ENCODE results near the gene CPB1. TPM values are rescaled to one million over a fixed set of nuclear protein-coding genes. Genes with fewer than 3 reads are reported as not detected.
"Not testable (repeated sequence)": the region's sequence is repeated elsewhere in the genome, so short reads cannot be mapped to it uniquely, and the experiment has no call there.

CPB1 gene
- 0.90 TPM for polyA plus RNA-seq (ENCODE audit: insufficient read length)

DNA sequence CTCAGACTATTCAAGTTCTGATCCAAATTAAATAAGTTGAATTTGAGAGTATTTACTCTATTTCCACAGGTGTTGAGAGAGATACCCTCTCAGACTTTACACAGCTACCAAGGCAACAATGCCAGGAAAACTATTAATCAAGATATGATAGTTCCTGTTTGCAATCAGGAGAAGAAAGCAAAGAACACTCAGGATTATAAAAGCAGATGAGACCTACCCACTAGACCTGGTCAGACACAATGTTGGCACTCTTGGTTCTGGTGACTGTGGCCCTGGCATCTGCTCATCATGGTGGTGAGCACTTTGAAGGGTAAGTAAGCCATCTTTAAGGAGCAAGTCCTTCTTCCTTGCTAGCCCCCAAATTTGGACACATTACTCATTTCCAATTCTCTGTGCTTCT, at the start of gene CPB1:
Gene CPB1, plus strand, starts transcription at position 227 of the 400 bp plus-strand sequence. Its CDS starts 13 bp downstream, at position 240.
- no peak for DNase-seq

DNA sequence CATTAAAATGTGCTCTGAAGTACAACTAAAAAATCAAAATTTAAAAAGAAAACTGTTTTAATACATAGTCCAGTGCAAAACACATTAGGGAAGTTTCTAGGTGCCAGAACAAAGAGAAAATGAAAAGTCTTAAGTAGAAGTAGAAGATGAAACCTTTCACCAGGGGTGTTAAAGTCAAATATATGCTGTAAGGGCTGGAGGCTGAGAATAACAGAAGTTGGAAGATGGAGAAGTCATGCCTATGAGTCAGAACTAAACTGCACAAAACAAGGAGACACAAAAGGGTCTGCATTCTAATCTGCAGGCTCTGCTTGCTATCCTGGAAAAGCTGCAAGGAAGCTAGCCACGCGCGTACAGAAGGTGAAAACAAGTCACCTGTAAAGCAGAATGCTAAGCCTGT, 48.7 kb upstream of the CPB1 start:
- DNase-seq = no peak

DNA sequence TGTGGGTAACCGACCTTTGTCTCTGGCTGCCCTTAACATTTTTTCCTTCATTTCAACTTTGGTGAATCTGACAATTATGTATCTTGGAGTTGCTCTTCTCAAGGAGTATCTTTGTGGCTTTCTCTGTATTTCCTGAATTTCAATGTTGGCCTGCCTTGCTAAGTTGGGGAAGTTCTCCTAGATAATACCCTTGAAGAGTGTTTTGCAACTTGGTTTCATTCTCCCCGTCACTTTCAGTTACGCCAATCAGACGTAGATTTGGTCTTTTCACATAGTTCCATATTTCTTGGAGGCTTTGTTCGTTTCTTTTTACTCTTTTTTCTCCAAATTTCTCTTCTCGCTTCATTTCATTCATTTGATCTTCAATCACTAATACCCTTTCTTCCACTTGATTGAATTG, 42.6 kb upstream of the CPB1 start:
- DNase-seq = not testable (repeated sequence)

DNA sequence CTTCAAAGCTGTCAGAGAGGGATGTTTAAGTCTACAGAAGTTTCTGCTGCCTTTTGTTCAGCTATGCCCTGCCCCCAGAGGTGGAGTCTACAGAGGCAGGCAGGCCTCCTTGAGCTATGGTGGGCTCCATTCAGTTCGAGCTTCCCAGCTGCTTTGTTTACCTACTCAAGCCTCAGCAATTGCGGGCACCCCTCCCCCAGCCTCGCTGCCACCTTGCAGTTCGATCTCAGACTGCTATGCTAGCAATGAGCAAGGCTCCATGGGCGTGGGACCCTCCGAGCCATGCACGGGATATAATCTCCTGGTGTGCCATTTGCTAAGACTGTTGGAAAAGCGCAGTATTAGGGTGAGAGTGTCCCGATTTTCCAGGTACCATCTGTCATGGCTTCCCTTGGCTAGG, 41.5 kb upstream of the CPB1 start:
- not testable (repeated sequence) for DNase-seq

DNA sequence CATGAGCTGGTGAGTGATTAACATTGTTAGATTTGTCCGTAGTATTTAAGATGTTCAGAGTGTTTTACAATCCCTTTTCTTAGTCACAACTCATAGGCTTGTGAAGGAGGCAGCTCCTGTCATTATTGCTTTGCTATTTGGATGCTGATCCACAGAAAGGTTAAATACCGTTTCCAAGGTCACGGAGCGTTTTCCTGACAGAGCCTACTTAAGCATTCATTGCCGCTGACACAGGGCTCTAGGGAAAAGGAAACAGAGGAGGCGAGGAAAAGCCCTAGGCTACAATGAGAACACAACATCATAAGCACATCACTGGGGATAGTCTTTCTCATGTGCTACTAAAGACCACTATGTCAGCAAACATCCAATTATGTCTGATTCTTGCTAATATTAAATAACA, 38.5 kb upstream of the CPB1 start:
- no peak for DNase-seq

DNA sequence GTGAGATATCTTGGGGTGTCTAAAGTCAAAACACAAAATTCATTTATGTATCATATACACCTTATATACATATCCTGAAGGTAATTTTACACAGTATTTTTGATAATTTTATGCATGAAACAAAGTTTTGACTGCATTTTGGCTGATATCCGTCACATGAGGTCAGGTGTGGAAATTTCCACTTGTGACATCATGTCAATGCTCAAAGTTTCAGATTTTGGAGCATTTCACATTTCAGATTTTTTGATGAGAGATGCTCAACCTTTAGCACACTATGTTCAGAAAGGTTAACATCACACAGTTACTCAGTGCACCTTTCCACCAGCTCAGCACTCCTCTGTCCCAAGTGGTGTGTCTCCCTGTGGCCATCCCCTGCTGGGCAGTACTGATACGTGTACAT, 37.7 kb upstream of the CPB1 start:
- DNase-seq = no peak

DNA sequence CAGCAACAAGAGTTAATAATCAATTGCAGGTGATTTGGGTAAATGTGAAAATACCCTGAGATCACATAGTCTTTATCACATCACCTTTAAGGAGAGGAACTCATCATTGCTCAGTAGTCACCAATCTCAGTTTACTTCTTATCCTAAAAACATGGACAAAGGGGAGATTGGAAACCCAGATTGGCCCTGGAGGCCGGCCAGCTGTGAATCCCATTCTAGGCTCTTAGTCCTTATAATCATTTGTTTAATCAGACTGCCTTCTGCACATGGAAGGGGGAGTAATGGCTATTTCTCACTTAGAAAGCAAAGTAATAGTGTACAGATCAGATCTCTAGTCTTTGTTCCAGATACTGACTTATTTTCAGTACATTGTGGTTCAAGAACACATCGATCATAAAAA, 37.2 kb upstream of the CPB1 start:
- peak; percentile 23 for DNase-seq

DNA sequence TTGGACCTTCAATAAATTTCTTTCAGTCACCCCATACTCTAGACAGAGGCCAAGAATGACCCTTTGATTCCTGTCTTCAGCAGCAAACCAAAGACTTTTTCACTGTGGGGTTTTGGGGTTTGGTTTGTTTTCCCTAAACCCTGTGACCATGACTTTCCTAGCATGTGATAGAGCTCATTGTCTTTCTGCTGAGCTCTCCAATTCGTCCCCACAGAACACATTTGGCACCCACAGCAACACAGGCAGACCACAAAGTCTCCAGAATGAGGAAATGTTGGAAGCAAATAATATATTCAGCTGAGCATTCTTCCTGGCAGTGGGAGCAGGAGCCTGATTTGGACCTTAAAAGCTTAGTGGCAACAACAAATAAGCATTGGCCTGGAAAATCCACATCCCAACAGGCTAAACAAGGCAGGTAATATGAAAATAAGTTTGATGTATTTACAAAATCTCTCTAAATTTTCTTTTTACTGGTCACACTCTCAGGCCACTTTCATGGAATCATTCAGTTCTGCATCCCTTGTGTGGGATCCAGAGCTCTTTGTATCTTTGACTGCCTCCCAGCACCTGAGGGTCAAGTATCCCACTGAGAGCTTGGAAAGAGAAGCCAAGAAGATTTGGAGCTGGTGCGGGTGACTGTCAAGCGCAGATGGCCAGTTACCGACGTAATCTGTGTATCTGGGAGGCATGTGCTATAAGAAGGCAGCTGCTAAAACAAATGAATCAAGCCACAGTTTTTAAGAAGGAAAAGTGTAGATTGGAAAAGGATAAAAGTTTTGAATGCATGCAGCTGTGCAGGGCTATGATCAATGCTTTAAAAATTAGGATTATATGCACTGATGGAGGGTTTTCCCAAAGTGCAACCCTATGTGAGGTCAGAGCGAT, 36.5 kb upstream of the CPB1 start:
- DNase-seq = peak; percentile 88

DNA sequence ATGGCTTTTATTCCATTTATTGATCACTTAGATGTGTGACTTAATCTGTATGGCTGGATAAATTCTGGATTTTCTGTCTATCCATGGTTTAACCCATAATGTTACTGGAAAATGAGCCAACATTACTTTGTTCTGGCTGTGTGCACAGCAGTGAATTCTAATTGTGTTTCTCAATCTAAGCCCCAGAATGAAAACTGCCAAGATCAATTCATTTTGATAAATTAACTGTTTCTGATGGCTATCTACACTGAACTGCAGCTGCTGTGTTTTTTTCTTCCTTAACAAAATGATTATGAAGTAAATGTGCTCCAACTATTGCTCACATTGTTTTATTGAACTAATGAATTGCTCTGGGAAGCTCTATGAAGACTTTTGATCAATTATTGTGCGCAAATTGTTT, 35.7 kb upstream of the CPB1 start:
- DNase-seq = peak; percentile 18

DNA sequence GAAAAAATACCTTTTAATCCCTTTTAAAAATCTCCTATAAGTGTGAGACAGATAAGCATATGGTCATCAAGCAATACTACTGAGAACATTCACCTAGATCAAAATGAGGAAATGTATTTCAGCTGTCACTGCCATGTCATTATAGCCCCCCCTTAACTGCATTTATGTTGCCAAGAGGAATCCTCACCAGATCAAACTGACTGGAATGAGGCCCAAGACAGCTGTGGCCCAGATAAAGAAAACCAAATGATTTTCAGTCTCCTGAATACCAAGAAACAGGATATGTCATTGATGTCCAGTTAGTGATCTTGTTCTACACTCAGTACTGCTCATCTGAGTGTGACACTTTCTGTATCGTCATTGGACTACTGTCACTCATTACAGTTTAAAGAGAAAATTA, 35.1 kb upstream of the CPB1 start:
- DNase-seq = no peak

DNA sequence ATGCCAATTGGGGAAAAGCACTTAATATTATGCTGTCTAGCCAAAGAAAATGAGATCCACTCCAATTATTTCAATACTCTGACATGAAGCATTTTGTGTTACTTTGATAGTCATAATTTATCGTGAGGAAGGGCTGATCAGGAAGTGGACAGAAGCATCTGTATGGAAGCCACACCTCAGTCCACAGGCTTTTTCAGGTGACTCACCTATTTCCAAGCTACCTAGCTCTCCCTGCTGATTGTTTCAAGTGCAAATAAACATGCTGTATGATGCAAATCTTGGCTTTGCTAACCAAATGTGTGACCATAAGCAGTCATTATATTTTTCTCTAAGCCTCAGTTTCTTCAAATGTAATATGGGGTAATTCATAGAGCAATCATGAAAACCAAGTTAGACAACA, 30.8 kb upstream of the CPB1 start:
- DNase-seq = no peak

DNA sequence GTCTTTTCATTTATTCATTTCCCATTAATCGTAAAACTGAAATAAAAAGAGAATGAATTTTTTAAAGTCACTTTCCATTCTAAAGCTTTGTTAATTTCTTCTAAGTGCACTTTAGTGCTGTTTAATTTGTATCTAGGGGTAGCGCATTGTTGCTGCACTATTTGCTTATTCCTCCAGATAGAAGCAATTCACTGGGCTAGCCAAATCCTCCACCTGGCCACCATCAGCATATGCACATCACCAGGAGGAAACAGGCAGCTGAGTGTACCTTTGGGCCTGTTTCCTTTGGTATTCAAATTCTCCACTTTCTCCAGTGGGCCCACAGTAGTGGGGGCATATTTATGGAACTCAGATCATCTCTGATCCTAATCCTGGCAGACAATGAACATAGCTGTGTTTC, 29.8 kb upstream of the CPB1 start:
- DNase-seq = no peak

DNA sequence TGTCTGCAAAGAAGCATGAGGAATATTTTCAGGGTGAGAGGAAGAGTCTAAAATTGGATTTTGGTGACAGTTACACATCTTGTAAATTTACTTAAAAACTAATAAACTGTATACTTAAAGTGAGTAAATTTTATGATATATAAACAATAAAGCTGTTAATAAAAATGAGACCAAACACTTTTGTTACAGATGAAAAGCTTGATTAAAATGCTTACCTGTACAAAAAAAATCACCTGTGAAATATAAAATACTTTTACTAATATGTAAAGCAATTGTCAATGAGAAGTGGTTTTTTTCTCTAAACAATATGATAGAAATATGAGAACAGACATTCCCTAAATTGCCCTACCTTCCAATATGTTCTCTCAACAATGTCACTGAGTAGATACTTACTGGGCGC, 27.2 kb upstream of the CPB1 start:
- DNase-seq = no peak

DNA sequence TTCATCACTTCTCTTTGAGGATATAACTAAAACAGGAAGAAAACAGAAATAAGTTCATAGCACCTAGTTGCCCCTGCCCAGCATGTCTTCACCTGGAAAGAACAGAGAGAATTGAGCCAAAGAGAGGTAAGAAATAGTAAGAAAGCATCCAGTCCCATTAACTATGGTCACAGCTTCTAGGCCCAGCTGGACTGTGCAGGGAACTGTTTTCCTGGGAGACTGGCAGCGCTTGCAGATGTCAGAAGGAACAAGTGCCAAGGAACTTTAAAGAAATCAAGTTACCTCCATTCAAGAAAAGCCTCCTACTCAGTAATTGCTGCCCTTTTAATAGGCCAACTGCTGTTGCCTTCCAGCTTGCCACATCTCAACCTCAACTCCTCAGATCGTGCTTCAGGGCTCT, 17.8 kb upstream of the CPB1 start:
- no peak for DNase-seq

DNA sequence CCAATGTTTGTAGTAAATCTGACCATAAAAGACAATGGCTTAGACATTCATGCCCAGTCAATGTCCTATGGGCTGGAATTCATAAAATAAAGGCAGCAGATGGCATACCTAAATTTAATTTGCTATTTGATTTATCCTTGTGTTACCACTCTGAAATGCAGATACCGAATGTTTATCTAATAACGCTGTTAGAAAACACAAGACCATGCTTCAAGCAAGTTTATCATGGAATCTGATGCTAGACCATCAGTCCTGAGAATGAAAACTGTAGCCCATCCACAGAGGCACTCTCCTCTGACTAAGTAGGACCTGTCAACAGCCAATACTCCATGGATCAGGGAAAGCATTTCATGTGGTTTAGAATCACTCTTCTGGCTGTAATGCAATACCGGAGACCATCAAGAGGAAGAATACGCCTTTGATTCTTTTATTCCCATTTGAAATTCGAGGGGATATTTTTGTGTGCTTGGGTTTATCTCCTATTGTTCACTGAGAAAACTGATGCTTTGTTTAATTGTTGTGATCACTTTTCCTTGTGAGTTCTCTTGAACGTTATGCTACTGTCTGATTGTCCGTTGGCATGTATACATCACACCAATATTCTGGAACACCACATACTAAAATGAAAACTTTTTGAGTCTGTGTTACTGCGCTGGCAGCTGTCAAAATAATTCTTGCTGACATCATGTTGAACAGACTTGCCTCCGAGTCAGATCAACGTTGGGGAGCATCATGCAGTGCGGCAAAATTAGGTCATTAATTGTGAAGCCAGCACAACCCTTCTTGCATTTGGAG, 12.1 kb upstream of the CPB1 start:
- DNase-seq = no peak

DNA sequence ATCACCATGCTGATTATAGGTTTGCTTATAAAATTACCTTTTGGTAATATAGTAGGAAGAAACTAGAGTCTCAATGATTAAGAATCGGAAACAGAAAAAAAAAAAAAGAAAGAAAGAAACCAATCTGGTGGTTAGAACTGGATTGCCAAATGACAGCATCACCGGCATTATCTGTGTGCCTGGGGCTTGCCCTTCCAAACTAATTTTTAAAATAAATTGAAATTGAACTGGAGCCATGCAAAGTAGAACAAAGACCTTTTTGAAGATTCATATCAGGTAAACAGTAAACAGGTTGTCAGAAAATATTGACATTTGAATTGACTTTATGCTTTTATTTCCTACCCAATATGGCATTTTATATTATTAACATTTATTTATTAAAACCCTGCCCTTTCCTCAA, 11.2 kb upstream of the CPB1 start:
- DNase-seq = no peak

DNA sequence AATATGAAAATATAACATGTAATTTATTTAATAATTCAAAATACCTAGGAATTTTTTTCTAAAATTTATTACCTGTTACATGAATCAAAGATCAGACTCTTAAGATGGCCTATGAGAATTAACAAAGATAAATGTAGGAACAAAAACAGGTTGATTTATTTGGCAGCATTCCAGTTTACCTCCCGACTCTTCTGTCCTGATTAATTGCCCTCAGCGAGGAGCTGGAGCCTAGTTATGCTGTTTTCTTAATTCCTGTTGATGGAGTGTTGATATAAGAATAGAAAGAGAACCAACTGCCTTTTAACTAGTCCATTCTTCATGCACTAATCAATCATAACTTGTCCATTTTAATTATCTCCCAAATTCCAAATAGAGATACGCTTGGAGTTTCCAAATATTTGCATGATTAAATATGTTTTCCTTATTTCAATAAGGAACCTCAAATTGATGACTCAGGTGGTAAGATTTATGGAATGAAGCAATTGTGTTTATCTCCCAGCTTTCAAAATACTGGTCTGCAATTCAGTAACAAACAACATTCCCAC, 10.6 kb upstream of the CPB1 start:
- DNase-seq = no peak

DNA sequence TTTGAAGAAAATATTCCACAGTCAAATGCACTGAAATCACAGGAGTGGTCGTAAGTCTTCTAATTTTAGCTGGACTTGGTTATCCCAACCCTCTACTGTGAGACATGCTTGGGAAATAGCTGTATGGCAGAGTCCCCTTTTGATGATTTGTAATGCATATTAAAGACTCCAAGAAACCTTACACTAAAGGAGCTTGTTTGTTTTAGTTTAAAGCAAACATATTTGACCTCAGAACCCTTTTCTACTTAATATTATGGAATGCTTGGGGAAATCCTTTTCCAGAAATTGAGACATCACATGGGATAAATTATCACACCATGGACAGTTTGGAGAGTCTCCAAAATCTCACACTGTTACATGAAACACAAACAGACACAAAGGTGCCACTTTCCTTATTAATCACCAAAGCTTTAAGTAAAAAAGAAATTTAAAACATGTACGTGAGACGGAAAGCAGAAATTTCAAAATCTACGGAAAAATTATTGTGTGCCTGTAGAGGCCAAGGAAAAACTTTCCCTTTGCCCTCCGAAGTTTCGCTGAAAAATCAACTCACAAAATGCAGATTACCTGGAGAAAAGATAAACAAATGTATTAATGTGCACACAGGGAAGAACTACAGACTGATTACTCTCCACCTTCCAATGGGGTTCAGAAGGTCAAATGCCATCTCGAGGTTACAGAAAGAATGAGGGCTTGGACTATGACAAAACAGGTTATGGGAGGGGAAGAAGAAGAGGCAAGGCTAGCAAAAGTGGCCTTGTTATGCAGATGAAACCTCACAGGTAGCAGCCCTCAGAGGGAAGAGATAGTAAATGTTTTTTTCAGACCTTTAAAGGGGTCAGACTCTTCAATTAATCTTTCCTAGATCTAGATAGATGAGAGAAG, 7.0 kb upstream of the CPB1 start:
- no peak for DNase-seq

DNA sequence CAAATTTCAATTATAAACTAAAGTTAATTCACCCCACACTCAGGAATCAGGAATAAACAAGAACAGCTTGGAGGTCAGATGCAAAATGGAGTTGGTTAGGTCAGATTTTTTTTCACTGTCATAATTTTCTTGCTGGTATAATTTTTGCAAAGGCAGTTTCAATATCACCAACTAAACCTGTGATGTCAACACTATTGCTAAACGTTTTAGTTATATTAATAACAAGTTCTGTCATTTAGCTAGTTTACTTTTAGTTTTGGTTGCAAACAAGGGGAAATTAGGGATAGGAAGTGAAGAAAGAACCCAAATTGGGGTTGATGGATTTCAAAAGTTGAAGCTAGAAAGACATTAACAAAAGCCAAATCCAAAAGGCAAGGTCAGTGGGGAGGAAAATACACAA, 4.6 kb upstream of the CPB1 start:
- DNase-seq = no peak

DNA sequence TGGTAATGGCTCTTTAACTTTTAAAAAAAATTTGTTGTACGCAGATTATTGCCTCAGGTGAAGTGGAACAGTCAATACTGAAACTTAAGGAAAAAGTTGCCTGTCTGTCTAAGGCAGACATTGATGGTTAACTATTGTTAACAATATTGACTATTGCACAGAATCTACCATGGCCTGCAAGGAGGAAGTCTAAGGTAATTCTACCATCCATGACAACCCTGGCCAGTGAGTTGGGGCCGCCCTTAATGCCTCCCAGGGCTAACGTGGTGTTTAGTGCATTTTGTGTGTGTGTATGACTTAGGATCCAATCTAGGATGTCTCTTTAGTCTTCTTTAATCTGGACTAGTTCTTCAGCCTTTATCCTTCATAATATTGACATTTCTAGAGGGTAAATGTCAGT, 2.1 kb upstream of the CPB1 start:
- no peak for DNase-seq

DNA sequence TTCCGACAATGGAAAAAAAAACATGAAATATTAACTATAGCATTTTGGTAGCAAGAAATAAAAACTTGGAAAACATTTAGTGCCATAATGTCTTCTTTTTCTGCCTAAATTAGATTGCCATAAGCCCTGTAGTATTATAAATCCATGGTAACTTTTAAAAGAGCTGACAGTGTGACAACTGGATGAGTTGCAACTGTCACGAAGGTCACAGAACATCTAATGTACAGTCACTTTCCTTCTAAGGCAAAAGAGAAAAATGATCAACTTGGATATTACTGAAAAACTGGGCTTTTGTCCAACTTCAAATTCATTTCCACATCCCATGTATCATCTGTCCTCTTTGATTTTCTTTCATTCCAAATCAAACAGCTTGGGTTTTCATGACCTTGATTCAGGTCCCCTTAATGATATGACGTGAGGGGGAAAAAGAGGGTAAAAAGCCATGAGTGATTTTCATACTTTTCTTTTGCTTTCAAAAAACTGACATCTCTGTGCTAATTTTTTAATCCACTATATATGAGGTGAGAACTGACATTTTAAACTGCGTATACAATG, 602 bp downstream of the CPB1 start:
- DNase-seq = no peak

DNA sequence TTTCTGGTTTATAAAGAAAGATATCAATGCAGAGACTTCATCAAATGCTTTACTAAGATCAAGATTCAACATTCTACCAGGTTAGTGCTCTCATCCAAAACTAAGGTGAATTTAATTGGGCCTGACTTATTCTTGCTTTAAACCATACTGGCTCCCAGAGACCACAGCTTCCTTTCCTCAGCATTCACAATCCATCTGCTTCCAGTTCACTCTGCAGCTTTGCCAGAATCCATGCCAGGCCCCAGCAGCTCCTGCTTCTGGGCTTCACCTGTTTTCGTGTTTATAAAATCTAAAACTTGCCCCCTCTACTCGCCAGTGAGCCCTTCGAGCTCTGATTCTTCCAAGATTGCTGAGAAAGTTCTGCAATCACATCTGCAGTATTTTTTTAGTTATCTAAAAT, 2.3 kb downstream of the CPB1 start:
- no peak for DNase-seq

Data from hindlimb muscle (tissue), 1 donor.